HEK293T (cell line): ENCODE measurements around the gene NME3.
A peak's percentile ranks its signal among the peaks of the same experiment; 100 is the strongest.

ENCODE experiments used
- CTCF ChIA-PET: fragments of 350-600 bp; formaldehyde crosslinking; extraction: SDS; loops from one replicate; lab custom pipeline; 2021; ENCODE audit warnings: antibody characterized with exemption, inconsistent platforms; lab: Yijun Ruan, JAX
- POLR2A ChIA-PET: fragments of 350-600 bp; formaldehyde crosslinking; extraction: SDS; loops from one replicate; lab custom pipeline; 2020; ENCODE audit warnings: antibody characterized with exemption, inconsistent platforms; lab: Yijun Ruan, JAX
- DNase-seq: peaks from one replicate; pipeline ENCODE4 v3.0.0; 2012; ENCODE audit warnings: mixed read lengths; ENCODE audit errors: extremely low spot score
- ARNT ChIP-seq: fragments of 450-650 bp; IDR thresholded peaks from 2 replicates; pipeline ENCODE4 v1.6.1; 2017; ENCODE audit warnings: mild to moderate bottlenecking
- BHLHE40 ChIP-seq: fragments of 450-650 bp; IDR thresholded peaks from 2 replicates; pipeline ENCODE4 v1.6.1; 2016; ENCODE audit warnings: mild to moderate bottlenecking, moderate library complexity, borderline replicate concordance
- CTBP1 ChIP-seq: fragments of 450-650 bp; IDR thresholded peaks from 2 replicates; pipeline ENCODE4 v1.6.1; 2016; ENCODE audit warnings: borderline replicate concordance
- ELF4 ChIP-seq: fragments of 450-650 bp; IDR thresholded peaks from 2 replicates; pipeline ENCODE4 v1.6.1; 2017; ENCODE audit warnings: antibody characterized with exemption
- FOXA1 ChIP-seq: fragments of 450-650 bp; IDR thresholded peaks from 2 replicates; pipeline ENCODE4 v1.6.1; 2016; ENCODE audit warnings: mild to moderate bottlenecking
- FOXK2 ChIP-seq: fragments of 450-650 bp; IDR thresholded peaks from 2 replicates; pipeline ENCODE4 v1.6.1; 2016; ENCODE audit warnings: mild to moderate bottlenecking
- FOXM1 ChIP-seq: fragments of 450-650 bp; IDR thresholded peaks from 2 replicates; pipeline ENCODE4 v1.6.1; 2017; ENCODE audit warnings: mild to moderate bottlenecking, borderline replicate concordance
- HDGF ChIP-seq: fragments of 450-650 bp; IDR thresholded peaks from 2 replicates; pipeline ENCODE4 v1.6.1; 2017; ENCODE audit warnings: antibody characterized with exemption, borderline replicate concordance
- L3MBTL2 ChIP-seq: fragments of 450-650 bp; conservative IDR thresholded peaks from 2 replicates; pipeline ENCODE4 v1.6.1; 2016; ENCODE audit warnings: mild to moderate bottlenecking
- LEF1 ChIP-seq: fragments of 450-650 bp; IDR thresholded peaks from 2 replicates; pipeline ENCODE4 v1.6.1; 2017; ENCODE audit warnings: mild to moderate bottlenecking, borderline replicate concordance
- NFRKB ChIP-seq: fragments of 450-650 bp; IDR thresholded peaks from 2 replicates; pipeline ENCODE4 v1.6.1; 2016; ENCODE audit warnings: mild to moderate bottlenecking, moderate library complexity
- SP1 ChIP-seq: fragments of 450-650 bp; IDR thresholded peaks from 2 replicates; pipeline ENCODE4 v1.6.1; 2017
- SUZ12 ChIP-seq: fragments of 450-650 bp; IDR thresholded peaks from 2 replicates; pipeline ENCODE4 v1.6.1; 2016; ENCODE audit warnings: mild to moderate bottlenecking
- TARDBP ChIP-seq: fragments of 450-650 bp; IDR thresholded peaks from 2 replicates; pipeline ENCODE4 v1.6.1; 2016
- ZNF384 ChIP-seq: fragments of 450-650 bp; IDR thresholded peaks from 2 replicates; pipeline ENCODE4 v1.6.1; 2016
- TF ChIP-seq, protein P1 (sequence below): fragments of 450-650 bp; IDR thresholded peaks from 2 replicates; pipeline ENCODE4 v1.6.1; 2016

NME3 gene

DNA sequence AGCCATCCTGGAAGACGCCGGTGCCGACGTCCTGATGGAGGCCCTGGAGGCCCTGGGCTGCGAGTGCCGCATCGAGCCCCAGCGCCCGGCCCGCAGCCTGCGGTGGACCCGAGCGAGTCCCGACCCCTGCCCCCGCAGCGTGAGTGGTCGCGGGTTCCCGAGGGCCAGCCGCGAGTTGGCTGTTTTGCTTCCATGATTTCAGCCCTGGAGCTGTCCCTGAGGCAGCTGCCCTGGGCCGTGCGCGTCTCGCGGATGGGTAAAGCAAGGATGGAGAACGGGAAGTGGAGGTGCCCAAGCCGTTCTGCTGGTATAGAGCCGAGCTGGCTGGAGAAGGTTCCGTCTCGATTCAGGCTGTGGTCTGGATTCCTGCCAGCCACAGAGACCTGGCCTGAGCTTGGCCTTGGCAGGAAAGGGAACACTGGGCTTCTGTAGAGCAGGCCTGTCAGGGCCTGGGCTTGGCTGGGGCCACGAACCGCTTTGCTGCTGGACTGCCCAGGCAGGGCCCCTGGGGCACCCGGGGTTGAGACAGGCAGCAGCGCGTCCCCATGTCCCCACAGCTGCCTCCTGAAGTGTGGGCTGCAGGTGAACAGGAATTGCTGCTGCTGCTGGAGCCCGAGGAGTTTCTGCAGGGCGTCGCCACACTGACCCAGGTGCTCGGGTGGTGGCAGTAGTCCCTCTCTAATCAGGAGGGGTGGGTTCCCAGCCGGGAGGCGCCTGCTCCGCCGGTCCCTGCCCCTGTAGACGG is 2.5 kb upstream of the NME3 start:
- ChIA-PET CTCF (interaction anchor here (0.6 to 1.2 kb wide), 3 partner anchors 9 to 178 kb away, joined by 3 to 5 read pairs (median 4); partner anchors contain the start of genes NUBP2 and SPSB3), POLR2A (interaction anchor here (1.5 to 5.6 kb wide), 2 partner anchors 8 to 164 kb away, joined by 3 to 71 read pairs; partner anchors contain the start of genes NUBP2 and SPSB3)
- no peak for DNase-seq
- TF ChIP-seq ARNT (no peak), L3MBTL2 (no peak), FOXM1 (no peak), ELF4 (no peak), LEF1 (no peak), SP1 (no peak), NFRKB (no peak), TARDBP (no peak), CTBP1 (no peak)
- TF ChIP-seq, protein P1, sequence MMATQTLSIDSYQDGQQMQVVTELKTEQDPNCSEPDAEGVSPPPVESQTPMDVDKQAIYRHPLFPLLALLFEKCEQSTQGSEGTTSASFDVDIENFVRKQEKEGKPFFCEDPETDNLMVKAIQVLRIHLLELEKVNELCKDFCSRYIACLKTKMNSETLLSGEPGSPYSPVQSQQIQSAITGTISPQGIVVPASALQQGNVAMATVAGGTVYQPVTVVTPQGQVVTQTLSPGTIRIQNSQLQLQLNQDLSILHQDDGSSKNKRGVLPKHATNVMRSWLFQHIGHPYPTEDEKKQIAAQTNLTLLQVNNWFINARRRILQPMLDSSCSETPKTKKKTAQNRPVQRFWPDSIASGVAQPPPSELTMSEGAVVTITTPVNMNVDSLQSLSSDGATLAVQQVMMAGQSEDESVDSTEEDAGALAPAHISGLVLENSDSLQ = no peak

DNA sequence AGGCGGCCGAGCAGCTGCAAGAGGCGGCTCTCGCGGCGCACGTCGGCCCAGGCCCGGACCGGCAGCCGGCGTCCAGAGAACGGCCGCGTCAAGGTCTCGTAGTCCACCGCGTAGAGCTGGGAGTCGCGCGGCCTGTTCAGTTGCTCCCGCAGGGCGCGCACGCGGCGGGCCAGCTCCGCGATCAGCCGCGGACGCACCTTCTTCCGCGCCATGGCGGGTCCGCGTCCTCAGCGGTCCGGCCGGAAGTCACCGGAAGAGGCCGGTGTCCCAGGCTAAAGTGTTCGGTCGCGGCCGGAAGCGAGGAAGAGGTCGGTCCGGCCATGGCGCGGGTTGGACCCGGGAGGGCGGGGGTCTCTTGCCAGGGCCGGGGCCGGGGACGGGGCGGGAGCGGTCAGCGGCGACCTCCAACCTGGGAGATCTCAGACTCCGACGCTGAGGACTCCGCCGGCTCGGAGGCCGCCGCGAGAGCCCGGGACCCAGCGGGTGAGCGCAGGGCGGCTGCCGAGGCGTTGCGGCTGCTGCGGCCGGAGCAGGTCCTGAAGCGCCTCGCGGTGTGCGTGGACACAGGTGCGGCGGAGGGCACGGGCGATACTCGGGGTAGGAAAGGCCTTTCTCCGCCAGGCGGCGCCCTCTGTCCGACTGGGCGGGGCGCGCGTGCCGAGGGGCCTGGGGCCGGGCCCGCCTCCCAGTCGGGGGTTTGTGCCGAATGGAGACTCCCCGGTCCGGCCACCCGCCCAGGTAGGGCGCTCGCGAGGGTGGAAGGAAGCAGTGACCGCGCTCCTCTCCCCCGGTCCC is 1.8 kb upstream of the NME3 start, which contains the start of gene MRPS34:
Gene MRPS34 (minus strand): TSS at position 227 of the 795 bp plus-strand sequence. CDS start 15 bp downstream, at position 212.
- ChIA-PET POLR2A (interaction anchor here (0.7 to 5.6 kb wide), 7 partner anchors 9 to 163 kb away, joined by 3 to 71 read pairs (median 5); partner anchors contain the start of genes MAPK8IP3, NUBP2 and SPSB3), CTCF (interaction anchor here (0.6 to 1.5 kb wide), 3 partner anchors 10 to 925 kb away, joined by 3 read pairs; partner anchors contain the start of genes NUBP2 and SPSB3)
- TF ChIP-seq HDGF = no peak
- 0 out of 2 replicates have a peak, but pooled peaks have one; percentile 22 for TF ChIP-seq CTBP1
- TF ChIP-seq ZNF384 = no peak
- TF ChIP-seq ARNT = 0 out of 2 replicates have a peak, but pooled peaks have one; percentile 34
- peak; percentile 76 for TF ChIP-seq L3MBTL2
- TF ChIP-seq, protein P1 = no peak
- TF ChIP-seq BHLHE40 = no peak
- DNase-seq = peak; percentile 78

DNA sequence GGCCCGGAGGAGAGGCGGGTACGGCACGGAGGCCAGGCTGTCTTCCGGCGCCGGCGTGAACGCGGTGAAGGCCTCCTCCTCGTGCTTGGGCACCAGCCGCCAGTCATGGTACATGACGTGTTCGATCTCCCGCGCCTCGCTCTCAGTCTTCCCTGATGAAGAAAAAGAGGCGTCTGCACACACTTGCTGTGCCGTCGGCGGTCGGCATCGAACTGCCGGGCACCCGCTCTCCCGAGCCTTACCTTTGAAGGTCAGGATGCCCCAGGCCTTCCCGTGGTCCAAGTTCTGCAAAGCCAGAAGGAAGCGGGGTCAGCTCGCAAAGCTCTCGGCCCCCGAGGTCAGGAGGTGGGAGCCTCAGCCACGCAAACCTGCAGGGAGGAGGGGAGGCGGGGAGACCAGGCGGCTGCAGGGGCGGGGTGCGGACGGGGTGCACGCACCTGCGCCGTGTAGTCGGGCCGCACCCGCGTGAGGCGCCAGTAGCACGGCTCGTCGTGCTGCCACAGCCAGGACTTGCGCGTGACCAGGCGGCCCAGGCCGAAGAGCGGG is 1.1 kb upstream of the NME3 start, which contains the start of gene EME2:
Gene EME2 (plus strand): TSS at position 449 of the 546 bp plus-strand sequence. CDS start 418 bp downstream, outside the sequence.
- CTCF ChIA-PET = interaction anchor here (0.6 to 1.5 kb wide), 3 partner anchors 10 to 926 kb away, joined by 3 read pairs; partner anchors contain the start of genes NUBP2 and SPSB3
- DNase-seq = no peak
- no peak for TF ChIP-seq ELF4
- TF ChIP-seq ARNT = no peak
- TF ChIP-seq HDGF = no peak
- no peak for TF ChIP-seq FOXA1
- TF ChIP-seq SP1 = no peak
- TF ChIP-seq ZNF384 = no peak
- no peak; the same call in 1 of the 2 replicates for TF ChIP-seq L3MBTL2
- TF ChIP-seq TARDBP = no peak
- no peak for TF ChIP-seq CTBP1
- TF ChIP-seq LEF1 = no peak
- no peak for TF ChIP-seq SUZ12
- no peak for TF ChIP-seq BHLHE40
- TF ChIP-seq FOXK2 = no peak
- no peak for TF ChIP-seq NFRKB
- no peak for TF ChIP-seq FOXM1
- TF ChIP-seq, protein P1 = no peak
- POLR2A ChIA-PET = interaction anchor here (0.7 to 5.6 kb wide), 8 partner anchors 8 to 193 kb away, joined by 3 to 71 read pairs (median 4); partner anchors contain the start of genes MAPK8IP3, NUBP2, RPS2 and SPSB3

DNA sequence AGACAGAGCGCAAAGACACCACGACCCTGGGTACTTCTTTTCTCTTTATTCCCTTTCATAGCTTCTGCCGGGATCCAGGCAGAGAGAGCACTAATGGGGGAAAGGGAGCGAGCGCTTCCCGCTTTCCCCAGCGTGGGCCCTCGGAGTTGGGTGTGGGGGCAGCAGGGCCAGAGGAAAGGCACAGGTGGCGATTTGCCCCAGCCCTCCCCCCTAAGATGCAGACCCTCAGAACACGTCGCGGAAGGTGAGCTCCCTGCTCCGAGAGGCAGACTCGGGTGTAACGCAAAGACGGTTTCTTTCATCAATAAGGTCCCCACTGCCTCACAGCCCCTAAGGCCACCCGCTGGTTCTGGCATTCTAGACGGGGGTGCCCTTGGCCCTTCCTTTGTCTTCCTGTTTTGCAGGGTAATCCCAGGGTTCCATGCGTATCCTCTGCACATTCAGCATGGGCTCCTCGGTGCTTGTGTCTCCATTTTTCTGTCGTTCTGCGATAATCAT is 570 bp upstream of the NME3 start:
- ChIA-PET CTCF (interaction anchor here (0.6 to 1.5 kb wide), 2 partner anchors 48 to 66 kb away, joined by 3 read pairs; partner anchors contain the start of gene MAPK8IP3), POLR2A (interaction anchor here (1.2 to 5.6 kb wide), 5 partner anchors 10 to 193 kb away, joined by 3 to 71 read pairs (median 5); partner anchors contain the start of genes MAPK8IP3, NUBP2, RPS2 and SPSB3)
- 0 out of 2 replicates have a peak, but pooled peaks have one; percentile 38 for TF ChIP-seq L3MBTL2
- no peak for TF ChIP-seq LEF1
- no peak for DNase-seq
